GM12878 (cell line): Measurements from ENCODE around the gene NAALADL2. TPM values are rescaled to one million over a fixed set of nuclear protein-coding genes. Genes with fewer than 3 reads are reported as not detected.

Experiments
- ATAC-seq: fragments of 200-7000 bp; cut with Tn5 transposase; 3 replicates; pipeline ENCODE4 v1.9.1; 2020; ENCODE audit warnings: mild to moderate bottlenecking, moderate library complexity
- BruUV-seq: library from RNA; stranded (reverse); fragments of 400-500 nt; replicated peaks from 2 replicates; lab custom pipeline; 2021; lab: Mats Ljungman, UMichigan
- CTCF ChIA-PET: fragments of 300-600 bp; sonication (Branson Sonifier 250); formaldehyde crosslinking; extraction: SDS; loops from one replicate; lab custom pipeline; 2021; ENCODE audit warnings: inconsistent platforms; lab: Yijun Ruan, JAX
- POLR2A ChIA-PET: fragments of 350-600 bp; formaldehyde crosslinking; extraction: SDS; loops from one replicate; lab custom pipeline; 2021; ENCODE audit warnings: inconsistent platforms; lab: Charles Lee
- RAD21 ChIA-PET: fragments of 300-600 bp; sonication (Branson Sonifier 250); formaldehyde crosslinking; loops from one replicate; lab custom pipeline; 2023; ENCODE audit warnings: antibody characterized with exemption; ENCODE audit not compliant: unreplicated experiment; lab: Charles Lee
- SMC1A ChIA-PET: fragments of 300-600 bp; sonication (Branson Sonifier 250); formaldehyde crosslinking; loops from one replicate; lab custom pipeline; 2023; ENCODE audit not compliant: unreplicated experiment, uncharacterized antibody; lab: Charles Lee
- DNase-seq: peaks from one replicate; pipeline ENCODE4 v3.0.0-alpha.2; 2011; ENCODE audit warnings: low read depth, low spot score
- FAIRE-seq: peaks from 3 replicates; lab custom pipeline; 2011; peaks lifted over from hg19 to GRCh38; lab: Jason Lieb, UNC
- H2AFZ ChIP-seq: 2 replicates; pipeline ENCODE4 v1.6.0; 2011; ENCODE audit warnings: low read depth, low read length, control low read depth; ENCODE audit not compliant: control insufficient read depth
- H3K27ac ChIP-seq: 2 replicates; pipeline ENCODE4 v1.5.1; 2011; ENCODE audit warnings: control low read depth; ENCODE audit not compliant: control insufficient read depth, insufficient read depth
- H3K27me3 ChIP-seq, 2 experiments: replicated peaks in 1 of 2; 2 replicates each; pipeline versions ENCODE4 v1.6.0 to v1.6.1; 2011; ENCODE audit warnings: low read length in 1 of 2; ENCODE audit not compliant: control insufficient read depth in 2 of 2, insufficient read depth in 2 of 2
- H3K36me3 ChIP-seq, 2 experiments: 2 replicates each; pipeline ENCODE4 v1.5.1; 2011; ENCODE audit warnings: low read length in 1 of 2; ENCODE audit not compliant: control insufficient read depth in 2 of 2, insufficient read depth in 2 of 2
- H3K4me1 ChIP-seq: 2 replicates; pipeline ENCODE4 v1.6.1; 2011; ENCODE audit warnings: mild to moderate bottlenecking, low read length, moderate library complexity, mixed read lengths; ENCODE audit not compliant: control insufficient read depth, insufficient read depth
- H3K4me2 ChIP-seq: 2 replicates; pipeline ENCODE4 v1.6.0; 2011; ENCODE audit warnings: control low read depth; ENCODE audit not compliant: control insufficient read depth, insufficient read depth
- H3K4me3 ChIP-seq: fragments of 200-600 bp; sonication (generic); 2 replicates; pipeline ENCODE4 v1.5.1; 2016
- H3K79me2 ChIP-seq: 2 replicates; pipeline ENCODE4 v1.6.0; 2011; ENCODE audit warnings: low read length; ENCODE audit not compliant: control insufficient read depth, insufficient read depth
- H3K9ac ChIP-seq: 2 replicates; pipeline ENCODE4 v1.8.0; 2011; ENCODE audit warnings: low read length, control low read depth, mixed read lengths; ENCODE audit not compliant: control insufficient read depth, insufficient read depth
- H3K9me3 ChIP-seq: replicated peaks from 3 replicates; pipeline ENCODE4 v1.5.1; 2011; ENCODE audit warnings: mild to moderate bottlenecking, low read length; ENCODE audit not compliant: control insufficient read depth, insufficient read depth
- H4K20me1 ChIP-seq: 2 replicates; pipeline ENCODE4 v1.6.0; 2011; ENCODE audit not compliant: control insufficient read depth, insufficient read depth
- ASH2L ChIP-seq: fragments of 300-600, 200-600 bp; sonication (generic); IDR thresholded peaks from 2 replicates; pipeline ENCODE4 v1.6.1; 2017; ENCODE audit warnings: low read depth, mild to moderate bottlenecking, borderline replicate concordance
- CHD1 ChIP-seq: IDR thresholded peaks from 2 replicates; pipeline ENCODE4 v1.6.1; 2012; ENCODE audit warnings: low read depth, low read length, improper control_type of control experiment
- HDAC6 ChIP-seq: fragments of 200-600 bp; sonication (generic); IDR thresholded peaks from one replicate; pipeline ENCODE4 v1.8.0; 2017; ENCODE audit warnings: antibody characterized with exemption; ENCODE audit not compliant: unreplicated experiment
- MEF2B ChIP-seq: fragments of 450-650 bp; IDR thresholded peaks from 2 replicates; pipeline ENCODE4 v1.6.1; 2018; ENCODE audit warnings: mild to moderate bottlenecking, moderate library complexity; ENCODE audit not compliant: partially characterized antibody, poor library complexity, severe bottlenecking
- POLR2AphosphoS2 ChIP-seq: IDR thresholded peaks from 2 replicates; pipeline ENCODE4 v1.6.1; 2011; ENCODE audit warnings: low read depth, mild to moderate bottlenecking, low read length, improper control_type of control experiment, moderate library complexity
- ZNF622 ChIP-seq: fragments of 450-650 bp; IDR thresholded peaks from 2 replicates; pipeline ENCODE4 v1.6.1; 2017; ENCODE audit warnings: mild to moderate bottlenecking, inconsistent platforms
- ZZZ3 ChIP-seq: IDR thresholded peaks from 2 replicates; pipeline ENCODE4 v1.6.1; 2011; ENCODE audit warnings: low read depth; ENCODE audit not compliant: control insufficient read depth, insufficient read length
- WGBS: methylation state at CpG from one replicate; pipeline ENCODE4 v1.1.6; 2016; ENCODE audit warnings: low lambda C conversion rate; ENCODE audit not compliant: insufficient replicate concordance, insufficient coverage; ENCODE audit errors: missing lambda C conversion rate; 5-methylcytosine and 5-hydroxymethylcytosine counted together
- in situ Hi-C: fragments of 300-500 bp; cut with MboI; formaldehyde crosslinking; loops from 9 replicates; pipeline ENCODE4 v1.14.3; 2018; ENCODE audit warnings: mixed read lengths
- intact Hi-C: fragments of 100-400 bp; cut with micrococcal nuclease; formaldehyde crosslinking; loops from one replicate; pipeline ENCODE4 v1.14.2; 2022; ENCODE audit not compliant: unreplicated experiment
- polyA plus RNA-seq, 11 experiments: library from polyadenylated mRNA; depleted of rRNA in 4 of 11; unstranded in 6 of 11; stranded (reverse) in 5 of 11; fragments of >200 nt; fragmentation: Nextera tagmentation in 4 of 11; fragmentation: Illumina TruSeq in 1 of 11; extraction: Ambion mirVana in 4 of 11; extraction: Trizol in 1 of 11; gene quantifications; 1 replicate in 1 of 11; 2 replicates in 10 of 11; pipeline versions ENCODE4 v1.2.1 to v1.2.3, GENCODE V29; 2011 to 2016; ENCODE audit warnings: inconsistent platforms in 2 of 11, missing spikeins in 2 of 11, low read depth in 1 of 11
- total RNA-seq, 4 experiments: library from RNA; depleted of rRNA in 3 of 4; stranded (reverse); fragments of >200 nt in 3 of 4; fragmentation: Illumina TruSeq in 1 of 4; extraction: Trizol in 1 of 4; gene quantifications; 2 replicates each; pipeline versions ENCODE4 v1.2.1 to v1.2.3, GENCODE V29; 2013 to 2021

NAALADL2 gene
- total and polyA plus RNA-seq, 10 of the 15 experiments (the other 5 are each of a cell fraction or from before 2014, with no cell fraction given): 0.06 to 10.8 (median 0.46) TPM

DNA sequence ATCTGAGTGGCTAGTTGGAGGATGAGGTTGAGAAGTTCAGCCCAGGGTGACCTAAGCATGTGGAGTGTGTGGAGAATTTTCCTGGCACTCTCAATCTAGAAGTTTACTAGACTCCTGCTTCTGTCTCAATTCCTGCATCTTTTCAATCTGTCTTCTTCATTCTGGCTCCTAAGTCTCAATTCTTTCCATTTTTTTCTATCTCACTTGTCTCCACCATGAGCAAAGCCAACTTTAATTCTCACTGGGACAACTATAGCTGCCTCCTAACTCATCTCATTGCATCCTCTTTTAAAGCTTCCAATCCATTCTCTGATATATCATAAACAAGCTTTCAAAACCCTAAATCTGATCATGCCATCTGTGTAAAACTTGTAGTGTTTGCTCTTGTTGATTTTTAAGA is 569.3 kb downstream of the NAALADL2 start:
- Histone ChIP-seq H2AFZ (no peak overlapping the region), H3K9me3 (no peaks in the 10 kb centered on the region), H3K27me3 (no peaks in the 10 kb centered on the region)
- CTCF ChIA-PET: interaction anchor here (1.3 to 1.5 kb wide), 2 partner anchors 52 to 513 kb away, joined by 4 to 7 read pairs; no protein-coding TSS in a partner anchor
- no peak for DNase-seq
- TF ChIP-seq ZZZ3 (no peak), HDAC6 (no peak), ZNF622 (no peak), POLR2AphosphoS2 (no peak), CHD1 (no peak)
- TF ChIP-seq, all 136 proteins: peak for 0
- no peaks in the 10 kb centered on the region for H3K4me1 ChIP-seq
- ATAC-seq (no peak), FAIRE-seq (no peak)
- H3K27ac ChIP-seq: no peak overlapping the region
- intact Hi-C loops: no loop called here
- H3K9ac ChIP-seq: no peak overlapping the region
- no peaks in the 10 kb centered on the region for H3K36me3 ChIP-seq
- ChIA-PET POLR2A (no interaction called here), SMC1A (interaction anchor here (0.8 to 2.0 kb wide), 12 partner anchors 10 to 504 kb away, joined by 3 to 12 read pairs (median 4); no protein-coding TSS in a partner anchor), RAD21 (interaction anchor here (1.0 to 3.0 kb wide), 3 partner anchors 11 to 72 kb away, joined by 3 to 13 read pairs (median 9); no protein-coding TSS in a partner anchor)
- in situ Hi-C loops: no loop called here
- no peaks in the 10 kb centered on the region for H3K79me2 ChIP-seq
- no TSS peak for BruUV-seq
- no peaks in the 10 kb centered on the region for H4K20me1 ChIP-seq
- no peak overlapping the region for H3K4me3 ChIP-seq
- no peak overlapping the region for H3K4me2 ChIP-seq

GRCh38 chr3:175430983-175431773 is 572.0 kb downstream of the NAALADL2 start:
- no peaks in the 10 kb centered on the region for H3K27me3 ChIP-seq
- H3K4me3 ChIP-seq: no peak overlapping the region
- no peak overlapping the region for H3K9ac ChIP-seq
- ChIA-PET SMC1A (interaction anchor here (0.8 to 2.9 kb wide), 6 partner anchors 13 to 164 kb away, joined by 3 to 17 read pairs (median 6); no protein-coding TSS in a partner anchor), RAD21 (interaction anchor here (0.9 to 2.5 kb wide), 6 partner anchors 14 to 84 kb away, joined by 3 to 10 read pairs (median 7); no protein-coding TSS in a partner anchor), POLR2A (no interaction called here), CTCF (interaction anchor here (1.0 to 2.0 kb wide), 2 partner anchors 25 to 49 kb away, joined by 3 to 8 read pairs; no protein-coding TSS in a partner anchor)
- BruUV-seq: no TSS peak
- in situ Hi-C loops: no loop called here
- under 1% methylated on average over 8 of the region's 8 CpGs for WGBS
- H4K20me1 ChIP-seq: no peaks in the 10 kb centered on the region
- intact Hi-C loops: no loop called here
- H3K79me2 ChIP-seq: no peaks in the 10 kb centered on the region
- peak; percentile 17 for TF ChIP-seq MEF2B
- TF ChIP-seq ASH2L: no peak
- H3K9me3 ChIP-seq: no peaks in the 10 kb centered on the region
- no peaks in the 10 kb centered on the region for H3K4me1 ChIP-seq
- FAIRE-seq: no peak
- H3K36me3 ChIP-seq: no peaks in the 10 kb centered on the region
- H3K4me2 ChIP-seq: no peak overlapping the region
- no peak overlapping the region for H2AFZ ChIP-seq
- no peak overlapping the region for H3K27ac ChIP-seq
- DNase-seq: no peak
- peak; percentile 41; the same call in 2 of the 3 replicates for ATAC-seq
